Measurements from ENCODE around the gene DEFB113.
"Not testable (repeated sequence)": the region's sequence is repeated elsewhere in the genome, so short reads cannot be mapped to it uniquely, and the experiment has no call there.

Gene DEFB113

GRCh38 chr6:49944068-49944467, 25.4 kb downstream of the DEFB113 start:
- not testable (repeated sequence) for H3K36me3 ChIP-seq (ENCODE audit: control insufficient read depth in 5 of 5, insufficient read depth in 5 of 5, low read length in 5 of 5); H3K27ac ChIP-seq (ENCODE audit: low read depth, low read length); H3K27me3 ChIP-seq (ENCODE audit: control insufficient read depth in 5 of 5, insufficient read depth in 4 of 5, low read length in 5 of 5); H3K4me1 ChIP-seq (ENCODE audit: control insufficient read depth in 5 of 5, insufficient read depth in 5 of 5, low read length in 5 of 5); H3K4me3 ChIP-seq (ENCODE audit: low read depth in 1 of 5, low read length in 5 of 5); H3K9ac ChIP-seq (ENCODE audit: low read length in 5 of 5); H3K9me3 ChIP-seq (ENCODE audit: control insufficient read depth in 5 of 5, low read length in 5 of 5)

- Histone ChIP-seq H3K4me1 (ENCODE audit: control insufficient read depth in 5 of 5, insufficient read depth in 5 of 5, low read length in 5 of 5) (no peaks in the 10 kb centered on the region), H3K4me3 (ENCODE audit: low read depth in 1 of 5, low read length in 5 of 5) (no peak overlapping the region), H3K9me3 (ENCODE audit: control insufficient read depth in 5 of 5, low read length in 5 of 5) (peaks cover 0 to 3% (median 0%) of the 10 kb centered on the region in 5 donors), H3K9ac (ENCODE audit: low read length in 5 of 5) (no peak overlapping the region), H3K27me3 (ENCODE audit: control insufficient read depth in 5 of 5, insufficient read depth in 4 of 5, low read length in 5 of 5) (no peaks in the 10 kb centered on the region), H3K36me3 (ENCODE audit: control insufficient read depth in 5 of 5, insufficient read depth in 5 of 5, low read length in 5 of 5) (no peaks in the 10 kb centered on the region), H3K27ac (ENCODE audit: low read depth, low read length) (no peak overlapping the region)
Measured at GRCh38 chr6:49939993-49940498, 29.4 kb downstream of the DEFB113 start.

GRCh38 chr6:49937811-49938210, 31.6 kb downstream of the DEFB113 start:
- H3K27ac ChIP-seq (ENCODE audit: low read depth, low read length): no peak overlapping the region
- H3K36me3 ChIP-seq (ENCODE audit: control insufficient read depth in 5 of 5, insufficient read depth in 5 of 5, low read length in 5 of 5): no peaks in the 10 kb centered on the region
- H3K27me3 ChIP-seq (ENCODE audit: control insufficient read depth in 5 of 5, insufficient read depth in 4 of 5, low read length in 5 of 5): peaks cover 0 to 2% (median 0%) of the 10 kb centered on the region in 5 donors
- no peak overlapping the region for H3K9ac ChIP-seq (ENCODE audit: low read length in 5 of 5)
- no peaks in the 10 kb centered on the region for H3K4me1 ChIP-seq (ENCODE audit: control insufficient read depth in 5 of 5, insufficient read depth in 5 of 5, low read length in 5 of 5)
- H3K9me3 ChIP-seq (ENCODE audit: control insufficient read depth in 5 of 5, low read length in 5 of 5): no peaks in the 10 kb centered on the region
- no peak overlapping the region for H3K4me3 ChIP-seq (ENCODE audit: low read depth in 1 of 5, low read length in 5 of 5)

GRCh38 chr6:49937017-49937416, 32.4 kb downstream of the DEFB113 start:
- Histone ChIP-seq H3K9ac (ENCODE audit: low read length in 5 of 5) (no peak overlapping the region), H3K36me3 (ENCODE audit: control insufficient read depth in 5 of 5, insufficient read depth in 5 of 5, low read length in 5 of 5) (no peaks in the 10 kb centered on the region), H3K4me1 (ENCODE audit: control insufficient read depth in 5 of 5, insufficient read depth in 5 of 5, low read length in 5 of 5) (no peaks in the 10 kb centered on the region), H3K4me3 (ENCODE audit: low read depth in 1 of 5, low read length in 5 of 5) (no peak overlapping the region), H3K9me3 (ENCODE audit: control insufficient read depth in 5 of 5, low read length in 5 of 5) (no peaks in the 10 kb centered on the region), H3K27me3 (ENCODE audit: control insufficient read depth in 5 of 5, insufficient read depth in 4 of 5, low read length in 5 of 5) (peaks cover 0 to 2% (median 0%) of the 10 kb centered on the region in 5 donors), H3K27ac (ENCODE audit: low read depth, low read length) (no peak overlapping the region)

- Histone ChIP-seq H3K4me3 (ENCODE audit: low read depth in 1 of 5, low read length in 5 of 5) (no peak overlapping the region), H3K9me3 (ENCODE audit: control insufficient read depth in 5 of 5, low read length in 5 of 5) (no peaks in the 10 kb centered on the region), H3K4me1 (ENCODE audit: control insufficient read depth in 5 of 5, insufficient read depth in 5 of 5, low read length in 5 of 5) (no peaks in the 10 kb centered on the region), H3K9ac (ENCODE audit: low read length in 5 of 5) (no peak overlapping the region), H3K36me3 (ENCODE audit: control insufficient read depth in 5 of 5, insufficient read depth in 5 of 5, low read length in 5 of 5) (no peaks in the 10 kb centered on the region), H3K27me3 (ENCODE audit: control insufficient read depth in 5 of 5, insufficient read depth in 4 of 5, low read length in 5 of 5) (peaks cover 0 to 2% (median 0%) of the 10 kb centered on the region in 5 donors), H3K27ac (ENCODE audit: low read depth, low read length) (no peak overlapping the region)
Measured at GRCh38 chr6:49935387-49935786, 34.0 kb downstream of the DEFB113 start.

GRCh38 chr6:49934770-49935169, 34.7 kb downstream of the DEFB113 start:
- no peak overlapping the region for H3K27ac ChIP-seq (ENCODE audit: low read depth, low read length)
- H3K4me1 ChIP-seq (ENCODE audit: control insufficient read depth in 5 of 5, insufficient read depth in 5 of 5, low read length in 5 of 5): no peaks in the 10 kb centered on the region
- H3K4me3 ChIP-seq (ENCODE audit: low read depth in 1 of 5, low read length in 5 of 5): no peak overlapping the region
- no peaks in the 10 kb centered on the region for H3K36me3 ChIP-seq (ENCODE audit: control insufficient read depth in 5 of 5, insufficient read depth in 5 of 5, low read length in 5 of 5)
- H3K9me3 ChIP-seq (ENCODE audit: control insufficient read depth in 5 of 5, low read length in 5 of 5): no peaks in the 10 kb centered on the region
- H3K27me3 ChIP-seq (ENCODE audit: control insufficient read depth in 5 of 5, insufficient read depth in 4 of 5, low read length in 5 of 5): peaks cover 0 to 2% (median 0%) of the 10 kb centered on the region in 5 donors
- H3K9ac ChIP-seq (ENCODE audit: low read length in 5 of 5): no peak overlapping the region

- Histone ChIP-seq H3K4me1 (ENCODE audit: control insufficient read depth in 5 of 5, insufficient read depth in 5 of 5, low read length in 5 of 5) (no peaks in the 10 kb centered on the region), H3K9ac (ENCODE audit: low read length in 5 of 5) (no peak overlapping the region), H3K4me3 (ENCODE audit: low read depth in 1 of 5, low read length in 5 of 5) (no peak overlapping the region)
Measured at GRCh38 chr6:49933526-49933925, 35.9 kb downstream of the DEFB113 start.

GRCh38 chr6:49929340-49929739, 40.1 kb downstream of the DEFB113 start:
- H3K4me3 ChIP-seq (ENCODE audit: low read depth in 1 of 5, low read length in 5 of 5): no peak overlapping the region

More at GRCh38 chr6:49933526-49933925, 35.9 kb downstream of the DEFB113 start:
- no peak overlapping the region for H3K27ac ChIP-seq (ENCODE audit: low read depth, low read length)
- H3K27me3 ChIP-seq (ENCODE audit: control insufficient read depth in 5 of 5, insufficient read depth in 4 of 5, low read length in 5 of 5): peaks cover 0 to 2% (median 0%) of the 10 kb centered on the region in 5 donors
- H3K36me3 ChIP-seq (ENCODE audit: control insufficient read depth in 5 of 5, insufficient read depth in 5 of 5, low read length in 5 of 5): no peaks in the 10 kb centered on the region
- H3K9me3 ChIP-seq (ENCODE audit: control insufficient read depth in 5 of 5, low read length in 5 of 5): no peaks in the 10 kb centered on the region

GRCh38 chr6:49923826-49924225, 45.6 kb downstream of the DEFB113 start:
- no peak overlapping the region for H3K9ac ChIP-seq (ENCODE audit: low read length in 5 of 5)
- H3K27me3 ChIP-seq (ENCODE audit: control insufficient read depth in 5 of 5, insufficient read depth in 4 of 5, low read length in 5 of 5): no peaks in the 10 kb centered on the region
- H3K9me3 ChIP-seq (ENCODE audit: control insufficient read depth in 5 of 5, low read length in 5 of 5): no peaks in the 10 kb centered on the region
- no peaks in the 10 kb centered on the region for H3K36me3 ChIP-seq (ENCODE audit: control insufficient read depth in 5 of 5, insufficient read depth in 5 of 5, low read length in 5 of 5)
- H3K4me1 ChIP-seq (ENCODE audit: control insufficient read depth in 5 of 5, insufficient read depth in 5 of 5, low read length in 5 of 5): no peaks in the 10 kb centered on the region
- H3K4me3 ChIP-seq (ENCODE audit: low read depth in 1 of 5, low read length in 5 of 5): no peak overlapping the region
- no peak overlapping the region for H3K27ac ChIP-seq (ENCODE audit: low read depth, low read length)

More at GRCh38 chr6:49929340-49929739, 40.1 kb downstream of the DEFB113 start:
- Histone ChIP-seq H3K9me3 (ENCODE audit: control insufficient read depth in 5 of 5, low read length in 5 of 5) (no peaks in the 10 kb centered on the region), H3K36me3 (ENCODE audit: control insufficient read depth in 5 of 5, insufficient read depth in 5 of 5, low read length in 5 of 5) (no peaks in the 10 kb centered on the region), H3K27me3 (ENCODE audit: control insufficient read depth in 5 of 5, insufficient read depth in 4 of 5, low read length in 5 of 5) (no peaks in the 10 kb centered on the region), H3K27ac (ENCODE audit: low read depth, low read length) (no peak overlapping the region), H3K9ac (ENCODE audit: low read length in 5 of 5) (no peak overlapping the region), H3K4me1 (ENCODE audit: control insufficient read depth in 5 of 5, insufficient read depth in 5 of 5, low read length in 5 of 5) (no peaks in the 10 kb centered on the region)

- no peak overlapping the region for H3K27ac ChIP-seq (ENCODE audit: low read depth, low read length)
- no peak overlapping the region for H3K9ac ChIP-seq (ENCODE audit: low read length in 5 of 5)
- no peak overlapping the region for H3K4me3 ChIP-seq (ENCODE audit: low read depth in 1 of 5, low read length in 5 of 5)
- H3K27me3 ChIP-seq (ENCODE audit: control insufficient read depth in 5 of 5, insufficient read depth in 4 of 5, low read length in 5 of 5): no peaks in the 10 kb centered on the region
- H3K9me3 ChIP-seq (ENCODE audit: control insufficient read depth in 5 of 5, low read length in 5 of 5): no peaks in the 10 kb centered on the region
- no peaks in the 10 kb centered on the region for H3K36me3 ChIP-seq (ENCODE audit: control insufficient read depth in 5 of 5, insufficient read depth in 5 of 5, low read length in 5 of 5)
- H3K4me1 ChIP-seq (ENCODE audit: control insufficient read depth in 5 of 5, insufficient read depth in 5 of 5, low read length in 5 of 5): peaks cover 0 to under 1% (median 0%) of the 10 kb centered on the region in 5 donors
Measured at GRCh38 chr6:49919935-49920644, 49.3 kb downstream of the DEFB113 start.
